Uterus (tissue), 4 donors: ENCODE measurements around the gene CHRM4. TPM values are rescaled to one million over a fixed set of nuclear protein-coding genes. Genes with fewer than 3 reads are reported as not detected.
A peak's percentile ranks its signal among the peaks of the same experiment; 100 is the strongest.

ENCODE experiments used
- DNase-seq, 2 donors: peaks; one replicate each; pipeline ENCODE4 v3.0.0-alpha.2; 2019 to 2020
- H3K27ac ChIP-seq, 2 donors: fragments of 200-600 bp; sonication (generic); 1 replicate in 1 of 2; 2 replicates in 1 of 2; pipeline ENCODE4 v1.5.1; 2016 to 2018
- H3K27me3 ChIP-seq, 2 donors: fragments of 200-600 bp; sonication (generic); one replicate each; pipeline ENCODE4 v1.5.1; 2018 to 2019; ENCODE audit warnings: control low read depth in 1 of 2
- H3K36me3 ChIP-seq, 2 donors: fragments of 200-600 bp; sonication (generic); one replicate each; pipeline ENCODE4 v1.5.1; 2019; ENCODE audit warnings: control low read depth in 1 of 2
- H3K4me1 ChIP-seq, 2 donors: fragments of 200-600 bp; sonication (generic); one replicate each; pipeline ENCODE4 v1.5.1; 2018 to 2019; ENCODE audit warnings: control low read depth in 1 of 2
- H3K4me3 ChIP-seq, 2 donors: fragments of 200-600 bp; sonication (generic); 1 replicate in 1 of 2; 2 replicates in 1 of 2; pipeline ENCODE4 v1.5.1; 2018 to 2019; ENCODE audit warnings: mild to moderate bottlenecking in 1 of 2
- H3K9me3 ChIP-seq, 2 donors: fragments of 200-600 bp; sonication (generic); one replicate each; pipeline ENCODE4 v1.5.1; 2019; ENCODE audit warnings: control low read depth in 1 of 2
- CTCF ChIP-seq, 4 experiments: fragments of 200-600 bp in 2 of 4; fragments of 450-650 bp in 2 of 4; sonication (generic) in 2 of 4; IDR thresholded peaks; one replicate each; pipeline ENCODE4 v1.5.1; 2016 to 2019; ENCODE audit warnings: antibody characterized with exemption in 4 of 4, mild to moderate bottlenecking in 2 of 4, moderate library complexity in 1 of 4
- POLR2A ChIP-seq, 2 donors: fragments of 450-650 bp; IDR thresholded peaks; one replicate each; pipeline ENCODE4 v1.6.1; 2016; ENCODE audit warnings: antibody characterized with exemption in 2 of 2, mild to moderate bottlenecking in 1 of 2, moderate library complexity in 1 of 2
- intact Hi-C: fragments of 100-400 bp; cut with DNase I; formaldehyde crosslinking; loops from one replicate; pipeline ENCODE4 v1.15.1; 2023; ENCODE audit warnings: low total_unique reads
- total RNA-seq, 4 donors: library from RNA; depleted of rRNA in 3 of 4; stranded (reverse); fragments of >200 nt in 3 of 4; gene quantifications; one replicate each; pipeline versions ENCODE4 v1.1.0 to v1.2.4, GENCODE V29; 2014 to 2023
- donor health status: DM: yes; HTN: yes; CAD: no.

The CHRM4 gene
- total RNA-seq, 4 donors from 2014 or later: 0.14 to 0.67 TPM; not detected in 2

GRCh38 chr11:46393231-46393616 lies 1.6 kb upstream of the CHRM4 start:
- Histone ChIP-seq H3K27ac (no peak overlapping the region), H3K4me1 (peaks cover 0 to 33% of the 10 kb centered on the region in 2 donors), H3K4me3 (no peak overlapping the region), H3K9me3 (no peaks in the 10 kb centered on the region), H3K36me3 (no peaks in the 10 kb centered on the region), H3K27me3 (peaks cover 19 to 22% of the 10 kb centered on the region in 2 donors)
- TF ChIP-seq POLR2A (IDR thresholded peaks at IDR 0.05): no peak
- TF ChIP-seq CTCF (IDR thresholded peaks at IDR 0.05): no peak
- intact Hi-C loops: loop anchor here (5.0 kb wide), 1 partner anchor 154 kb away; no protein-coding TSS in a partner anchor
- DNase-seq: no peak

- H3K4me3 ChIP-seq: no peak overlapping the region
- no peak overlapping the region for H3K27ac ChIP-seq
- peaks cover 0 to 33% of the 10 kb centered on the region in 2 donors for H3K4me1 ChIP-seq
- peak; percentile 68 to 86 for DNase-seq
- TF ChIP-seq POLR2A (IDR thresholded peaks at IDR 0.05) (no peak), CTCF (IDR thresholded peaks at IDR 0.05) (no peak)
- no peaks in the 10 kb centered on the region for H3K36me3 ChIP-seq
- H3K9me3 ChIP-seq: no peaks in the 10 kb centered on the region
- intact Hi-C loops: loop anchor here (5.0 kb wide), 1 partner anchor 155 kb away; no protein-coding TSS in a partner anchor
- peaks cover 19 to 22% of the 10 kb centered on the region in 2 donors for H3K27me3 ChIP-seq
These were observed 1.1 kb upstream of the CHRM4 start for GRCh38 chr11:46392421-46393230.

GRCh38 chr11:46391186-46391577 lies 394 bp downstream of the CHRM4 start:
- Histone ChIP-seq H3K9me3 (no peaks in the 10 kb centered on the region), H3K27ac (no peak overlapping the region), H3K27me3 (peaks cover 19 to 22% of the 10 kb centered on the region in 2 donors), H3K36me3 (no peaks in the 10 kb centered on the region), H3K4me3 (no peak overlapping the region), H3K4me1 (peaks cover 0 to 33% of the 10 kb centered on the region in 2 donors)
- intact Hi-C loops: loop anchor here (5.0 kb wide), 1 partner anchor 156 kb away; no protein-coding TSS in a partner anchor
- no peak for DNase-seq
- TF ChIP-seq CTCF (IDR thresholded peaks at IDR 0.05) (no peak), POLR2A (IDR thresholded peaks at IDR 0.05) (no peak)

GRCh38 chr11:46390331-46391171 lies 1.0 kb downstream of the CHRM4 start:
- no peaks in the 10 kb centered on the region for H3K36me3 ChIP-seq
- H3K4me1 ChIP-seq: peaks cover 0 to 33% of the 10 kb centered on the region in 2 donors
- H3K9me3 ChIP-seq: no peaks in the 10 kb centered on the region
- intact Hi-C loops: loop anchor here (5.0 kb wide), 1 partner anchor 157 kb away; no protein-coding TSS in a partner anchor
- DNase-seq: no peak
- no peak overlapping the region for H3K4me3 ChIP-seq
- no peak overlapping the region for H3K27ac ChIP-seq
- TF ChIP-seq POLR2A (IDR thresholded peaks at IDR 0.05): no peak
- no peak for TF ChIP-seq CTCF (IDR thresholded peaks at IDR 0.05)
- H3K27me3 ChIP-seq: peaks cover 19 to 22% of the 10 kb centered on the region in 2 donors
